WTC11 (cell line): Measurements from ENCODE around the gene LPP. TPM values are rescaled to one million over a fixed set of nuclear protein-coding genes. Genes with fewer than 3 reads are reported as not detected.

Experiments used
- ATAC-seq: fragments of 200-7000 bp; cut with Tn5 transposase; 2 replicates; pipeline ENCODE4 v1.10.0; 2021; ENCODE audit warnings: mild to moderate bottlenecking, moderate library complexity
- CTCF ChIA-PET: fragments of 300-600 bp; sonication (Branson Sonifier 250); formaldehyde crosslinking; loops from one replicate; lab custom pipeline; 2021; ENCODE audit warnings: antibody characterized with exemption; lab: Charles Lee
- POLR2A ChIA-PET: fragments of 350-600 bp; sonication (Branson Sonifier 250); formaldehyde crosslinking; loops from one replicate; lab custom pipeline; 2021; ENCODE audit warnings: antibody characterized with exemption; lab: Charles Lee
- DNase-seq: peaks from one replicate; pipeline ENCODE4 v3.0.0; 2021; ENCODE audit warnings: low spot score
- H3K27ac Mint-ChIP-seq: 2 replicates; pipeline ENCODE4 v1.8.0; 2021; ENCODE audit warnings: mixed read lengths
- H3K27me3 Mint-ChIP-seq: 2 replicates; pipeline ENCODE4 v1.8.0; 2021; ENCODE audit warnings: low read depth, mild to moderate bottlenecking, moderate library complexity, mixed read lengths
- H3K36me3 Mint-ChIP-seq: 2 replicates; pipeline ENCODE4 v1.8.0; 2021; ENCODE audit warnings: mixed read lengths
- H3K4me1 Mint-ChIP-seq: 2 replicates; pipeline ENCODE4 v1.8.0; 2022; ENCODE audit warnings: mixed read lengths
- H3K4me3 Mint-ChIP-seq: 2 replicates; pipeline ENCODE4 v1.8.0; 2021; ENCODE audit warnings: mild to moderate bottlenecking, moderate library complexity, mixed read lengths
- H3K9me3 Mint-ChIP-seq: 2 replicates; pipeline ENCODE4 v1.8.0; 2021; ENCODE audit warnings: mixed read lengths
- ATF1 ChIP-seq: sonication (generic); formaldehyde crosslinking; IDR thresholded peaks from 2 replicates; pipeline ENCODE4 v1.8.1; 2023; ENCODE audit warnings: mild to moderate bottlenecking, moderate library complexity, missing genetic modification reagents
- ELF4 ChIP-seq: sonication (generic); formaldehyde crosslinking; IDR thresholded peaks from 2 replicates; pipeline ENCODE4 v1.8.1; 2022; ENCODE audit warnings: low read depth, mild to moderate bottlenecking, moderate library complexity, missing genetic modification reagents
- EMX1 ChIP-seq: fragments of 250-450 bp; sonication (Bioruptor Pico); IDR thresholded peaks from 2 replicates; pipeline ENCODE4 v1.8.0; 2021; ENCODE audit warnings: mild to moderate bottlenecking
- FOXP1 ChIP-seq: sonication (generic); formaldehyde crosslinking; IDR thresholded peaks from 2 replicates; pipeline ENCODE4 v1.8.0; 2022; ENCODE audit warnings: missing genetic modification reagents, mild to moderate bottlenecking, moderate library complexity, borderline replicate concordance
- GRHL2 ChIP-seq: fragments of 250-450 bp; sonication (Bioruptor Pico); IDR thresholded peaks from 2 replicates; pipeline ENCODE4 v1.8.0; 2022; ENCODE audit warnings: mild to moderate bottlenecking, moderate library complexity; ENCODE audit not compliant: insufficient replicate concordance, severe bottlenecking
- OVOL2 ChIP-seq: fragments of 250-450 bp; sonication (Bioruptor Pico); IDR thresholded peaks from 2 replicates; pipeline ENCODE4 v1.9.0; 2021; ENCODE audit warnings: mild to moderate bottlenecking, borderline replicate concordance
- TCF7 ChIP-seq: sonication (generic); formaldehyde crosslinking; IDR thresholded peaks from 2 replicates; pipeline ENCODE4 v1.8.0; 2022; ENCODE audit warnings: mild to moderate bottlenecking, low read depth, missing genetic modification reagents, moderate library complexity
- total RNA-seq: library from RNA; stranded (reverse); gene quantifications from 3 replicates; pipeline ENCODE4 v1.2.3, GENCODE V29; 2021
- TF ChIP-seq, protein P1 (sequence below): sonication (generic); formaldehyde crosslinking; IDR thresholded peaks from 2 replicates; pipeline ENCODE4 v1.8.0; 2023; ENCODE audit warnings: missing genetic modification reagents
- TF ChIP-seq, protein P2 (sequence below): fragments of 200-600 bp; IDR thresholded peaks from 2 replicates; pipeline ENCODE4 v1.8.0; 2022; ENCODE audit warnings: antibody characterized with exemption
- TF ChIP-seq, protein P3 (sequence below): sonication (generic); formaldehyde crosslinking; IDR thresholded peaks from 2 replicates; pipeline ENCODE4 v1.8.1; 2022; ENCODE audit warnings: low read depth, missing genetic modification reagents, borderline replicate concordance
- TF ChIP-seq, protein P4 (sequence below): sonication (generic); formaldehyde crosslinking; IDR thresholded peaks from 2 replicates; pipeline ENCODE4 v1.8.0; 2022; ENCODE audit warnings: mild to moderate bottlenecking, missing genetic modification reagents
- TF ChIP-seq, protein P5 (sequence below): sonication (generic); formaldehyde crosslinking; conservative IDR thresholded peaks from 2 replicates; pipeline ENCODE4 v1.8.1; 2022; ENCODE audit warnings: mild to moderate bottlenecking, missing genetic modification reagents
- TF ChIP-seq, protein P6 (sequence below): sonication (generic); formaldehyde crosslinking; IDR thresholded peaks from 2 replicates; pipeline ENCODE4 v1.8.0; 2022; ENCODE audit warnings: mild to moderate bottlenecking, missing genetic modification reagents
- TF ChIP-seq, protein P7 (sequence below): sonication (generic); formaldehyde crosslinking; IDR thresholded peaks from 2 replicates; pipeline ENCODE4 v1.8.1; 2023; ENCODE audit warnings: mild to moderate bottlenecking, missing genetic modification reagents

The LPP gene
- total RNA-seq, 1 experiment from 2014 or later: 49.6 TPM

DNA sequence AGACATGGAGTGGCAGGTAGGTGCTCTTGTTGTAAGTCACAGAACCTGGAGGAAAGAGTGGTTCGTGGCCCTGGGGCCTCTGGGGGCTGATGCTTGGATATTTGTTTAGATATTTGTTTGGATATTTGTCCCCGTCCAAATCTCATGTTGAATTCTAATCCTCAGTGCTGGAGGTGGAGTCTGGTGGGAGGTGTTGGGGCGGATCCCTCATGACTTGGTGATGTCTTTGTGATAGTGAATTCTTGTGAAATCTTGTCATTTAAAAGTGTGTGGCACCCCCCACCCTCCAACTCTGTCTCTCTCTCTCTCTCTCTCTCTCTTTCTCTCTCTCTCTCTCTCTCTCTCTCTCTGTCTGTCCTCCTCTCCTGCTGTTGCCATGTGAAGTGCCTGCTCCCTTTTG is 122.4 kb downstream of the LPP start:
- no peaks in the 10 kb centered on the region for H3K27me3 Mint-ChIP-seq
- no peak for TF ChIP-seq ATF1 (CRISPR knock-in tag)
- TF ChIP-seq, protein P1, sequence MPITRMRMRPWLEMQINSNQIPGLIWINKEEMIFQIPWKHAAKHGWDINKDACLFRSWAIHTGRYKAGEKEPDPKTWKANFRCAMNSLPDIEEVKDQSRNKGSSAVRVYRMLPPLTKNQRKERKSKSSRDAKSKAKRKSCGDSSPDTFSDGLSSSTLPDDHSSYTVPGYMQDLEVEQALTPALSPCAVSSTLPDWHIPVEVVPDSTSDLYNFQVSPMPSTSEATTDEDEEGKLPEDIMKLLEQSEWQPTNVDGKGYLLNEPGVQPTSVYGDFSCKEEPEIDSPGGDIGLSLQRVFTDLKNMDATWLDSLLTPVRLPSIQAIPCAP: no peak
- TF ChIP-seq GRHL2 (CRISPR knock-in tag): no peak
- no peak for TF ChIP-seq ELF4 (CRISPR knock-in tag)
- TF ChIP-seq, protein P2, sequence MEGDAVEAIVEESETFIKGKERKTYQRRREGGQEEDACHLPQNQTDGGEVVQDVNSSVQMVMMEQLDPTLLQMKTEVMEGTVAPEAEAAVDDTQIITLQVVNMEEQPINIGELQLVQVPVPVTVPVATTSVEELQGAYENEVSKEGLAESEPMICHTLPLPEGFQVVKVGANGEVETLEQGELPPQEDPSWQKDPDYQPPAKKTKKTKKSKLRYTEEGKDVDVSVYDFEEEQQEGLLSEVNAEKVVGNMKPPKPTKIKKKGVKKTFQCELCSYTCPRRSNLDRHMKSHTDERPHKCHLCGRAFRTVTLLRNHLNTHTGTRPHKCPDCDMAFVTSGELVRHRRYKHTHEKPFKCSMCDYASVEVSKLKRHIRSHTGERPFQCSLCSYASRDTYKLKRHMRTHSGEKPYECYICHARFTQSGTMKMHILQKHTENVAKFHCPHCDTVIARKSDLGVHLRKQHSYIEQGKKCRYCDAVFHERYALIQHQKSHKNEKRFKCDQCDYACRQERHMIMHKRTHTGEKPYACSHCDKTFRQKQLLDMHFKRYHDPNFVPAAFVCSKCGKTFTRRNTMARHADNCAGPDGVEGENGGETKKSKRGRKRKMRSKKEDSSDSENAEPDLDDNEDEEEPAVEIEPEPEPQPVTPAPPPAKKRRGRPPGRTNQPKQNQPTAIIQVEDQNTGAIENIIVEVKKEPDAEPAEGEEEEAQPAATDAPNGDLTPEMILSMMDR: no peak
- TF ChIP-seq, protein P3, sequence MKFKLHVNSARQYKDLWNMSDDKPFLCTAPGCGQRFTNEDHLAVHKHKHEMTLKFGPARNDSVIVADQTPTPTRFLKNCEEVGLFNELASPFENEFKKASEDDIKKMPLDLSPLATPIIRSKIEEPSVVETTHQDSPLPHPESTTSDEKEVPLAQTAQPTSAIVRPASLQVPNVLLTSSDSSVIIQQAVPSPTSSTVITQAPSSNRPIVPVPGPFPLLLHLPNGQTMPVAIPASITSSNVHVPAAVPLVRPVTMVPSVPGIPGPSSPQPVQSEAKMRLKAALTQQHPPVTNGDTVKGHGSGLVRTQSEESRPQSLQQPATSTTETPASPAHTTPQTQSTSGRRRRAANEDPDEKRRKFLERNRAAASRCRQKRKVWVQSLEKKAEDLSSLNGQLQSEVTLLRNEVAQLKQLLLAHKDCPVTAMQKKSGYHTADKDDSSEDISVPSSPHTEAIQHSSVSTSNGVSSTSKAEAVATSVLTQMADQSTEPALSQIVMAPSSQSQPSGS: no peak
- TF ChIP-seq, protein P4, sequence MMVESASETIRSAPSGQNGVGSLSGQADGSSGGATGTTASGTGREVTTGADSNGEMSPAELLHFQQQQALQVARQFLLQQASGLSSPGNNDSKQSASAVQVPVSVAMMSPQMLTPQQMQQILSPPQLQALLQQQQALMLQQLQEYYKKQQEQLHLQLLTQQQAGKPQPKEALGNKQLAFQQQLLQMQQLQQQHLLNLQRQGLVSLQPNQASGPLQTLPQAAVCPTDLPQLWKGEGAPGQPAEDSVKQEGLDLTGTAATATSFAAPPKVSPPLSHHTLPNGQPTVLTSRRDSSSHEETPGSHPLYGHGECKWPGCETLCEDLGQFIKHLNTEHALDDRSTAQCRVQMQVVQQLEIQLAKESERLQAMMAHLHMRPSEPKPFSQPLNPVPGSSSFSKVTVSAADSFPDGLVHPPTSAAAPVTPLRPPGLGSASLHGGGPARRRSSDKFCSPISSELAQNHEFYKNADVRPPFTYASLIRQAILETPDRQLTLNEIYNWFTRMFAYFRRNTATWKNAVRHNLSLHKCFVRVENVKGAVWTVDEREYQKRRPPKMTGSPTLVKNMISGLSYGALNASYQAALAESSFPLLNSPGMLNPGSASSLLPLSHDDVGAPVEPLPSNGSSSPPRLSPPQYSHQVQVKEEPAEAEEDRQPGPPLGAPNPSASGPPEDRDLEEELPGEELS (CRISPR knock-in tag): no peak
- TF ChIP-seq, protein P5, sequence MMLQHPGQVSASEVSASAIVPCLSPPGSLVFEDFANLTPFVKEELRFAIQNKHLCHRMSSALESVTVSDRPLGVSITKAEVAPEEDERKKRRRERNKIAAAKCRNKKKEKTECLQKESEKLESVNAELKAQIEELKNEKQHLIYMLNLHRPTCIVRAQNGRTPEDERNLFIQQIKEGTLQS (CRISPR knock-in tag): no peak
- TF ChIP-seq, protein P6, sequence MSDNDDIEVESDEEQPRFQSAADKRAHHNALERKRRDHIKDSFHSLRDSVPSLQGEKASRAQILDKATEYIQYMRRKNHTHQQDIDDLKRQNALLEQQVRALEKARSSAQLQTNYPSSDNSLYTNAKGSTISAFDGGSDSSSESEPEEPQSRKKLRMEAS (CRISPR knock-in tag): no peak
- H3K27ac Mint-ChIP-seq: no peak overlapping the region; the same call in 1 of the 2 replicates
- ATAC-seq (no peak), DNase-seq (no peak)
- peaks cover 29% of the 10 kb centered on the region for H3K4me1 Mint-ChIP-seq
- H3K9me3 Mint-ChIP-seq: no peaks in the 10 kb centered on the region
- H3K36me3 Mint-ChIP-seq: no peaks in the 10 kb centered on the region
- POLR2A ChIA-PET: no interaction called here
- no peak overlapping the region for H3K4me3 Mint-ChIP-seq
- CTCF ChIA-PET: no interaction called here

DNA sequence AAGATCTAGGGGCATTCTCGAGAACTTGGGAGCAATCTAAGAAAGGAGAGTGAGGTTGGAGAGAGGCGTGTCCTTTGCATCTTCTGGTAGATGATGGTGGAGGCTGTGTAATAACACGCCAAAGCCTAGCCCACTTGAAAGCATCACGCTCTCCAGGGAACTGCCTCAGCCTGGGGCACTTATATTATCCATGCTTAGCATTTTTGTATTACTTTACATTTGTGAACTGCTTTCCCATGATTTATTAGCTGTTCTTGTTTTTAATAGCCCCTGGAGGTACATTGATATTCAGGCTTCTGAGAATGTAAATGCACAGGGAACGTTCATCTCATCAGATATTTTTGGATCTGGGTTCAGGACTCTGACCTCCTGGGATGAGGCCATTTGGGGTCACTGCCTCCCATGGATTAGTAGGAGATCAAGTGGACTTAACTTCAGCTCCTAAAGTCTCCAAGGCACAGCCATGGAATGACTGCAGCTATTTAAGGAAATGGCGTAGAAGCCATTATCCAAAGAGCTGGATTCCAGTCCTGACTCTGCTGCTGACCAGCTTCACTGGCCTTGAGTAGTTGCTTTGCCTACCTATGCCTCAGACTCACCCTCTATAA is 124.9 kb downstream of the LPP start:
- ATAC-seq (no peak), DNase-seq (no peak)
- TF ChIP-seq, protein P7, sequence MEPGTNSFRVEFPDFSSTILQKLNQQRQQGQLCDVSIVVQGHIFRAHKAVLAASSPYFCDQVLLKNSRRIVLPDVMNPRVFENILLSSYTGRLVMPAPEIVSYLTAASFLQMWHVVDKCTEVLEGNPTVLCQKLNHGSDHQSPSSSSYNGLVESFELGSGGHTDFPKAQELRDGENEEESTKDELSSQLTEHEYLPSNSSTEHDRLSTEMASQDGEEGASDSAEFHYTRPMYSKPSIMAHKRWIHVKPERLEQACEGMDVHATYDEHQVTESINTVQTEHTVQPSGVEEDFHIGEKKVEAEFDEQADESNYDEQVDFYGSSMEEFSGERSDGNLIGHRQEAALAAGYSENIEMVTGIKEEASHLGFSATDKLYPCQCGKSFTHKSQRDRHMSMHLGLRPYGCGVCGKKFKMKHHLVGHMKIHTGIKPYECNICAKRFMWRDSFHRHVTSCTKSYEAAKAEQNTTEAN (CRISPR knock-in tag): no peak
- TF ChIP-seq EMX1 (CRISPR knock-in tag): no peak
- TF ChIP-seq FOXP1: no peak
- no peak for TF ChIP-seq ATF1 (CRISPR knock-in tag)
- no peak for TF ChIP-seq TCF7 (CRISPR knock-in tag)
- no peak for TF ChIP-seq OVOL2 (CRISPR knock-in tag)
- Mint-ChIP-seq H3K27ac (no peak overlapping the region), H3K4me3 (no peak overlapping the region), H3K9me3 (no peaks in the 10 kb centered on the region), H3K27me3 (no peaks in the 10 kb centered on the region), H3K4me1 (peaks cover 25% of the 10 kb centered on the region), H3K36me3 (no peaks in the 10 kb centered on the region)
- ChIA-PET POLR2A (no interaction called here), CTCF (no interaction called here)
